SK-N-SH treated with all-trans-retinoic acid at 6 μM for 48 hours (cell line): Measurements from ENCODE around the gene CDK5RAP2.

Experiments used
- ATAC-seq: fragments of 200-7000 bp; cut with Tn5 transposase; 3 replicates; pipeline ENCODE4 v1.9.1; 2020; ENCODE audit warnings: mild to moderate bottlenecking, moderate library complexity
- ARNTL ChIP-seq: fragments of 450-650 bp; formaldehyde crosslinking; IDR thresholded peaks from 2 replicates; pipeline ENCODE4 v1.5.0; 2020; ENCODE audit warnings: low read depth, mild to moderate bottlenecking, moderate library complexity, borderline replicate concordance
- CSDC2 ChIP-seq: fragments of 250-450 bp; sonication (Bioruptor Pico); IDR thresholded peaks from 2 replicates; pipeline ENCODE4 v1.5.0; 2020; ENCODE audit warnings: mild to moderate bottlenecking, moderate library complexity
- ESRRG ChIP-seq: fragments of 250-450 bp; sonication (Bioruptor Pico); IDR thresholded peaks from 2 replicates; pipeline ENCODE4 v1.6.1; 2021; ENCODE audit warnings: mild to moderate bottlenecking
- GLIS3 ChIP-seq: fragments of 250-450 bp; sonication (Bioruptor Pico); IDR thresholded peaks from 2 replicates; pipeline ENCODE4 v1.5.0; 2020; ENCODE audit warnings: mild to moderate bottlenecking, moderate library complexity
- ISL1 ChIP-seq: fragments of 250-450 bp; sonication (Bioruptor Pico); IDR thresholded peaks from 2 replicates; pipeline ENCODE4 v2.1.2; 2022; ENCODE audit warnings: mild to moderate bottlenecking, moderate library complexity
- OSR1 ChIP-seq: fragments of 250-450 bp; sonication (Bioruptor Pico); IDR thresholded peaks from 2 replicates; pipeline ENCODE4 v1.8.0; 2022; ENCODE audit warnings: moderate library complexity, mild to moderate bottlenecking, inconsistent platforms
- PPARA ChIP-seq: fragments of 250-450 bp; sonication (Bioruptor Pico); IDR thresholded peaks from 2 replicates; pipeline ENCODE4 v1.5.0; 2020; ENCODE audit warnings: mild to moderate bottlenecking, borderline replicate concordance
- RARB ChIP-seq: fragments of 250-450 bp; sonication (Bioruptor Pico); IDR thresholded peaks from 2 replicates; pipeline ENCODE4 v1.8.0; 2021; ENCODE audit warnings: mild to moderate bottlenecking, moderate library complexity
- SNAI2 ChIP-seq: fragments of 250-450 bp; sonication (Bioruptor Pico); IDR thresholded peaks from 2 replicates; pipeline ENCODE4 v1.5.0; 2020; ENCODE audit warnings: mild to moderate bottlenecking, moderate library complexity
- TCF4 ChIP-seq: fragments of 250-450 bp; sonication (Bioruptor Pico); IDR thresholded peaks from 2 replicates; pipeline ENCODE4 v1.8.0; 2021; ENCODE audit warnings: mild to moderate bottlenecking, moderate library complexity, borderline replicate concordance
- TOX ChIP-seq: fragments of 250-450 bp; sonication (Bioruptor Pico); IDR thresholded peaks from 2 replicates; pipeline ENCODE4 v1.8.0; 2021; ENCODE audit warnings: mild to moderate bottlenecking, moderate library complexity, borderline replicate concordance
- ZC3H10 ChIP-seq: fragments of 250-450 bp; sonication (Bioruptor Pico); IDR thresholded peaks from 2 replicates; pipeline ENCODE4 v1.5.1; 2021; ENCODE audit warnings: mild to moderate bottlenecking, moderate library complexity
- ZFP3 ChIP-seq: fragments of 250-450 bp; sonication (Bioruptor Pico); IDR thresholded peaks from 2 replicates; pipeline ENCODE4 v1.5.0; 2020; ENCODE audit warnings: mild to moderate bottlenecking, moderate library complexity
- ZFP30 ChIP-seq: fragments of 450-650 bp; formaldehyde crosslinking; IDR thresholded peaks from 2 replicates; pipeline ENCODE4 v1.5.0; 2022; ENCODE audit warnings: mild to moderate bottlenecking, moderate library complexity
- ZNF565 ChIP-seq: fragments of 450-650 bp; formaldehyde crosslinking; conservative IDR thresholded peaks from 2 replicates; pipeline ENCODE4 v1.5.0; 2020; ENCODE audit warnings: low read depth, mild to moderate bottlenecking, moderate library complexity
- ZNF70 ChIP-seq: fragments of 450-650 bp; formaldehyde crosslinking; IDR thresholded peaks from 2 replicates; pipeline ENCODE4 v1.5.0; 2020; ENCODE audit warnings: mild to moderate bottlenecking, moderate library complexity
- ZNF8 ChIP-seq: fragments of 450-650 bp; formaldehyde crosslinking; IDR thresholded peaks from 2 replicates; pipeline ENCODE4 v1.5.0; 2020; ENCODE audit warnings: mild to moderate bottlenecking, moderate library complexity
- TF ChIP-seq, protein P1 (sequence below): fragments of 250-450 bp; sonication (Bioruptor Pico); IDR thresholded peaks from 2 replicates; pipeline ENCODE4 v1.8.0; 2020; ENCODE audit warnings: mild to moderate bottlenecking, moderate library complexity, borderline replicate concordance
- TF ChIP-seq, protein P2 (sequence below): fragments of 250-450 bp; sonication (Bioruptor Pico); IDR thresholded peaks from 2 replicates; pipeline ENCODE4 v1.5.0; 2020; ENCODE audit warnings: mild to moderate bottlenecking, moderate library complexity
- TF ChIP-seq, protein P3 (sequence below): fragments of 250-450 bp; sonication (Bioruptor Pico); IDR thresholded peaks from 2 replicates; pipeline ENCODE4 v1.5.1; 2021; ENCODE audit warnings: mild to moderate bottlenecking, moderate library complexity
- TF ChIP-seq, protein P4 (sequence below): fragments of 250-450 bp; sonication (Bioruptor Pico); IDR thresholded peaks from 2 replicates; pipeline ENCODE4 v1.5.1; 2020; ENCODE audit warnings: low read depth, mild to moderate bottlenecking, moderate library complexity
- TF ChIP-seq, protein P5 (sequence below): fragments of 250-450 bp; sonication (Bioruptor Pico); IDR thresholded peaks from 2 replicates; pipeline ENCODE4 v1.8.0; 2021; ENCODE audit warnings: low read depth, mild to moderate bottlenecking, moderate library complexity, borderline replicate concordance

CDK5RAP2 gene

DNA sequence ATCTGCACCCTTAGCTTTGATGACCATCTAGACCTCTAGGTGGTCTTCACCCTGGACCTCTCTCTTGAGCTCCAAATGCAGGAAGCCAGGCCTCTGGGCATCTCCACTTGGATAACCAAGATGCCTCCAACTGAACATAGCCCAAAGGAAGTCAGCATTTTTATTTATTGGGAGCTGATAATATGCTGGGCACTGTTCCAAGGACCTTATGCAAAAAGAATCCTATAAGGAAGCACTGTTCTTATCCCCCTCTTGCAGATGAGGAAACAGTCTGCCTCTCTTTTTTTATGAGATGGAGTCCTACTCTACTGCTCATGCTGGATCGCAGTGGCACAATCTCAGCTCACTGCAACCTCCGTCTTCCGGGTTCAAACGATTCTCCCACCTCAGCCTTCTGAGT is 219.9 kb downstream of the CDK5RAP2 start:
- TF ChIP-seq, protein P1, sequence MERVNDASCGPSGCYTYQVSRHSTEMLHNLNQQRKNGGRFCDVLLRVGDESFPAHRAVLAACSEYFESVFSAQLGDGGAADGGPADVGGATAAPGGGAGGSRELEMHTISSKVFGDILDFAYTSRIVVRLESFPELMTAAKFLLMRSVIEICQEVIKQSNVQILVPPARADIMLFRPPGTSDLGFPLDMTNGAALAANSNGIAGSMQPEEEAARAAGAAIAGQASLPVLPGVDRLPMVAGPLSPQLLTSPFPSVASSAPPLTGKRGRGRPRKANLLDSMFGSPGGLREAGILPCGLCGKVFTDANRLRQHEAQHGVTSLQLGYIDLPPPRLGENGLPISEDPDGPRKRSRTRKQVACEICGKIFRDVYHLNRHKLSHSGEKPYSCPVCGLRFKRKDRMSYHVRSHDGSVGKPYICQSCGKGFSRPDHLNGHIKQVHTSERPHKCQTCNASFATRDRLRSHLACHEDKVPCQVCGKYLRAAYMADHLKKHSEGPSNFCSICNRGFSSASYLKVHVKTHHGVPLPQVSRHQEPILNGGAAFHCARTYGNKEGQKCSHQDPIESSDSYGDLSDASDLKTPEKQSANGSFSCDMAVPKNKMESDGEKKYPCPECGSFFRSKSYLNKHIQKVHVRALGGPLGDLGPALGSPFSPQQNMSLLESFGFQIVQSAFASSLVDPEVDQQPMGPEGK = no peak
- no peak for ATAC-seq

DNA sequence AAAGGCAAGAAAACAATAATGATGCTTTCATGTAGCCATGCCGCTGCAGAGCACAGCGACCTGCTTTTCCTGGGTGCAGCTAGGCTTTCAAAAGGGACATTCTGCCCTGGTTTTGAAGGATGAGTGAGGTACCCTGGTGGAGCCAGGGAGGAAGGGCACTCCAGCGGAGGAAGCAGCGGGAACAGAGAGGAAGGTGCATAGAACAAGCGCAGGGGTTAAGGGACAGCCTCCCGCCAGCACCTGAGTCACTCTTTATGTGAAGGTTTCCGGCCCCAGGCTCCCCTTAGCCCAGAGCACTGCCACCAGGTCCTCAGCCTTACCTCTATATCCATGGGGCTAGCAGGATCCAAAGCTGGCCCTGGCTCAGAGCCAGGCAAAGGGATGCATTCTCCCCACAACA is 221.1 kb downstream of the CDK5RAP2 start:
- TF ChIP-seq, protein P2, sequence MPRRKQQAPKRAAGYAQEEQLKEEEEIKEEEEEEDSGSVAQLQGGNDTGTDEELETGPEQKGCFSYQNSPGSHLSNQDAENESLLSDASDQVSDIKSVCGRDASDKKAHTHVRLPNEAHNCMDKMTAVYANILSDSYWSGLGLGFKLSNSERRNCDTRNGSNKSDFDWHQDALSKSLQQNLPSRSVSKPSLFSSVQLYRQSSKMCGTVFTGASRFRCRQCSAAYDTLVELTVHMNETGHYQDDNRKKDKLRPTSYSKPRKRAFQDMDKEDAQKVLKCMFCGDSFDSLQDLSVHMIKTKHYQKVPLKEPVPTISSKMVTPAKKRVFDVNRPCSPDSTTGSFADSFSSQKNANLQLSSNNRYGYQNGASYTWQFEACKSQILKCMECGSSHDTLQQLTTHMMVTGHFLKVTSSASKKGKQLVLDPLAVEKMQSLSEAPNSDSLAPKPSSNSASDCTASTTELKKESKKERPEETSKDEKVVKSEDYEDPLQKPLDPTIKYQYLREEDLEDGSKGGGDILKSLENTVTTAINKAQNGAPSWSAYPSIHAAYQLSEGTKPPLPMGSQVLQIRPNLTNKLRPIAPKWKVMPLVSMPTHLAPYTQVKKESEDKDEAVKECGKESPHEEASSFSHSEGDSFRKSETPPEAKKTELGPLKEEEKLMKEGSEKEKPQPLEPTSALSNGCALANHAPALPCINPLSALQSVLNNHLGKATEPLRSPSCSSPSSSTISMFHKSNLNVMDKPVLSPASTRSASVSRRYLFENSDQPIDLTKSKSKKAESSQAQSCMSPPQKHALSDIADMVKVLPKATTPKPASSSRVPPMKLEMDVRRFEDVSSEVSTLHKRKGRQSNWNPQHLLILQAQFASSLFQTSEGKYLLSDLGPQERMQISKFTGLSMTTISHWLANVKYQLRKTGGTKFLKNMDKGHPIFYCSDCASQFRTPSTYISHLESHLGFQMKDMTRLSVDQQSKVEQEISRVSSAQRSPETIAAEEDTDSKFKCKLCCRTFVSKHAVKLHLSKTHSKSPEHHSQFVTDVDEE = no peak
- TF ChIP-seq PPARA (CRISPR knock-in tag) (no peak), ZNF565 (no peak), TCF4 (no peak), OSR1 (CRISPR knock-in tag) (no peak), TOX (no peak), RARB (no peak), ZNF8 (no peak), ZFP3 (no peak), ZNF70 (CRISPR knock-in tag) (no peak), GLIS3 (CRISPR knock-in tag) (no peak), ZC3H10 (no peak), SNAI2 (CRISPR knock-in tag) (no peak), ZFP30 (no peak), ISL1 (CRISPR knock-in tag) (no peak), ARNTL (no peak)
- TF ChIP-seq, protein P3, sequence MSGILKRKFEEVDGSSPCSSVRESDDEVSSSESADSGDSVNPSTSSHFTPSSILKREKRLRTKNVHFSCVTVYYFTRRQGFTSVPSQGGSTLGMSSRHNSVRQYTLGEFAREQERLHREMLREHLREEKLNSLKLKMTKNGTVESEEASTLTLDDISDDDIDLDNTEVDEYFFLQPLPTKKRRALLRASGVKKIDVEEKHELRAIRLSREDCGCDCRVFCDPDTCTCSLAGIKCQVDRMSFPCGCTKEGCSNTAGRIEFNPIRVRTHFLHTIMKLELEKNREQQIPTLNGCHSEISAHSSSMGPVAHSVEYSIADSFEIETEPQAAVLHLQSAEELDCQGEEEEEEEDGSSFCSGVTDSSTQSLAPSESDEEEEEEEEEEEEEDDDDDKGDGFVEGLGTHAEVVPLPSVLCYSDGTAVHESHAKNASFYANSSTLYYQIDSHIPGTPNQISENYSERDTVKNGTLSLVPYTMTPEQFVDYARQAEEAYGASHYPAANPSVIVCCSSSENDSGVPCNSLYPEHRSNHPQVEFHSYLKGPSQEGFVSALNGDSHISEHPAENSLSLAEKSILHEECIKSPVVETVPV (CRISPR knock-in tag) = no peak
- TF ChIP-seq, protein P4, sequence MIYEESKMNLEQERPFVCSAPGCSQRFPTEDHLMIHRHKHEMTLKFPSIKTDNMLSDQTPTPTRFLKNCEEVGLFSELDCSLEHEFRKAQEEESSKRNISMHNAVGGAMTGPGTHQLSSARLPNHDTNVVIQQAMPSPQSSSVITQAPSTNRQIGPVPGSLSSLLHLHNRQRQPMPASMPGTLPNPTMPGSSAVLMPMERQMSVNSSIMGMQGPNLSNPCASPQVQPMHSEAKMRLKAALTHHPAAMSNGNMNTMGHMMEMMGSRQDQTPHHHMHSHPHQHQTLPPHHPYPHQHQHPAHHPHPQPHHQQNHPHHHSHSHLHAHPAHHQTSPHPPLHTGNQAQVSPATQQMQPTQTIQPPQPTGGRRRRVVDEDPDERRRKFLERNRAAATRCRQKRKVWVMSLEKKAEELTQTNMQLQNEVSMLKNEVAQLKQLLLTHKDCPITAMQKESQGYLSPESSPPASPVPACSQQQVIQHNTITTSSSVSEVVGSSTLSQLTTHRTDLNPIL (CRISPR knock-in tag) = no peak
- TF ChIP-seq, protein P5, sequence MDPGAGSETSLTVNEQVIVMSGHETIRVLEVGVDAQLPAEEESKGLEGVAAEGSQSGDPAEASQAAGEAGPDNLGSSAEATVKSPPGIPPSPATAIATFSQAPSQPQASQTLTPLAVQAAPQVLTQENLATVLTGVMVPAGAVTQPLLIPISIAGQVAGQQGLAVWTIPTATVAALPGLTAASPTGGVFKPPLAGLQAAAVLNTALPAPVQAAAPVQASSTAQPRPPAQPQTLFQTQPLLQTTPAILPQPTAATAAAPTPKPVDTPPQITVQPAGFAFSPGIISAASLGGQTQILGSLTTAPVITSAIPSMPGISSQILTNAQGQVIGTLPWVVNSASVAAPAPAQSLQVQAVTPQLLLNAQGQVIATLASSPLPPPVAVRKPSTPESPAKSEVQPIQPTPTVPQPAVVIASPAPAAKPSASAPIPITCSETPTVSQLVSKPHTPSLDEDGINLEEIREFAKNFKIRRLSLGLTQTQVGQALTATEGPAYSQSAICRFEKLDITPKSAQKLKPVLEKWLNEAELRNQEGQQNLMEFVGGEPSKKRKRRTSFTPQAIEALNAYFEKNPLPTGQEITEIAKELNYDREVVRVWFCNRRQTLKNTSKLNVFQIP (CRISPR knock-in tag) = no peak
- ATAC-seq = no peak

DNA sequence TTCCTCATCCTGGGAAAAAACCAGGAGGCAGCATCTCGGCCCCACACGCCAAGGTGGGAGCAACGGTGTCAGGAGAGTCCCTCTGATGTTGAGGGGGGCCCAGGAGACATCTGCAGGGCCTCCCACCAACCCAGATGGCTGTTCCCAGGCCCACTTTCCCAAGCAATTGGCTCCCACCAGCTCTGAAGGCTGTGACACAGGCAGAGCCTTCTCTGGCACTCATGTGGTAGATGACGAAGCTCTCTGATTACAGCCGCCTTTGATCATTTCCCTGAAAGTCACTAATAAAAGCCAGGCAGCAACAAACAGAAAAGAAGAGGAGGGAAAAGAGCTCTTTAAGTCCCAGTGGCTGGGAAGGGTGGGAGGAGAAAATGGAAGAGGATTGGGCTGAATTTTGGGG is 226.5 kb downstream of the CDK5RAP2 start:
- ATAC-seq = peak; percentile 27; the same call in 1 of the 3 replicates
- TF ChIP-seq ISL1 (CRISPR knock-in tag) (no peak), ESRRG (CRISPR knock-in tag) (no peak), TOX (no peak), ZFP3 (no peak), PPARA (CRISPR knock-in tag) (no peak), RARB (no peak), ZFP30 (no peak), ARNTL (no peak), CSDC2 (no peak), SNAI2 (CRISPR knock-in tag) (no peak), ZNF70 (CRISPR knock-in tag) (no peak), OSR1 (CRISPR knock-in tag) (no peak)
- TF ChIP-seq, protein P2 = no peak
- TF ChIP-seq, protein P5 (CRISPR knock-in tag) = no peak
- TF ChIP-seq, protein P1 = no peak
